ENCODE results near the gene SCYGR2. TPM values are rescaled to one million over a fixed set of nuclear protein-coding genes. Genes with fewer than 3 reads are reported as not detected.

The SCYGR2 gene
- total RNA-seq, 1 experiment from 2014 or later = not detected

- no peak overlapping the region for H2AK5ac ChIP-seq (ENCODE audit: insufficient read length, low read length)
- no peaks in the 10 kb centered on the region for H3K9me3 ChIP-seq (ENCODE audit: control insufficient read depth, low read depth, low read length)
- H3K56ac ChIP-seq (ENCODE audit: insufficient read length, low read depth, low read length) = no peak overlapping the region
- H3K27ac Mint-ChIP-seq = no peak overlapping the region
- H4K5ac ChIP-seq (ENCODE audit: insufficient read length, low read depth, low read length) = no peak overlapping the region
- no peak overlapping the region for H3K18ac ChIP-seq (ENCODE audit: insufficient read length, low read depth, low read length)
- DNase-seq = no peak
- H3K27ac ChIP-seq (ENCODE audit: insufficient read length, low read depth, low read length) = no peak overlapping the region
- H3K14ac ChIP-seq (ENCODE audit: insufficient read depth, low read length) = no peak overlapping the region
- no peaks in the 10 kb centered on the region for H3K27me3 ChIP-seq (ENCODE audit: insufficient read depth, low read length)
- peaks cover 4 to 5% of the 10 kb centered on the region in 2 experiments; a peak in 3 of 4 replicates for H3K4me1 Mint-ChIP-seq
- H3K79me1 ChIP-seq (ENCODE audit: insufficient read depth, low read depth, low read length, poor library complexity, severe bottlenecking) = no peaks in the 10 kb centered on the region
- H4K91ac ChIP-seq (ENCODE audit: insufficient read length, low read depth, low read length) = no peak overlapping the region
- H3K4me2 ChIP-seq (ENCODE audit: insufficient read depth, insufficient read length, low read length) = no peak overlapping the region
- H3K9ac ChIP-seq (ENCODE audit: extremely low read depth, insufficient read length, low read length) = no peak overlapping the region
- H3K4ac ChIP-seq (ENCODE audit: low read depth, low read length) = no peak overlapping the region
- TF ChIP-seq CTCF (conservative IDR thresholded peaks at IDR 0.05) = no peak
- H2BK12ac ChIP-seq (ENCODE audit: insufficient read length, low read depth, low read length) = no peak overlapping the region
- no peak overlapping the region for H4K8ac ChIP-seq (replicated peaks; ENCODE audit: insufficient read length, low read depth, low read length)
- no peaks in the 10 kb centered on the region for H4K20me1 ChIP-seq (ENCODE audit: control insufficient read depth, insufficient read depth, insufficient read length)
- H3K4me1 ChIP-seq (ENCODE audit: insufficient read depth, low read length) = no peaks in the 10 kb centered on the region
- H3K23me2 ChIP-seq (ENCODE audit: insufficient read length, low read depth, low read length, poor library complexity, severe bottlenecking) = no peaks in the 10 kb centered on the region
- H3K9me3 Mint-ChIP-seq = no peaks in the 10 kb centered on the region
- no peak overlapping the region for H2AFZ ChIP-seq (ENCODE audit: low read length)
- no peaks in the 10 kb centered on the region for H3K79me2 ChIP-seq (ENCODE audit: insufficient read depth, low read length)
- H2BK15ac ChIP-seq (ENCODE audit: low read depth, low read length) = no peak overlapping the region
- H2BK5ac ChIP-seq (ENCODE audit: insufficient read length, low read length) = no peak overlapping the region
- H3K4me3 Mint-ChIP-seq = no peak overlapping the region
- H3K23ac ChIP-seq (ENCODE audit: insufficient read length, low read depth, low read length) = no peak overlapping the region
- H2BK20ac ChIP-seq (ENCODE audit: low read depth, low read length, poor library complexity, severe bottlenecking) = no peak overlapping the region
- no peak overlapping the region for H3T11ph ChIP-seq (ENCODE audit: low read length)
- no CpG with 5 or more reads among the region's 3 CpGs for WGBS (ENCODE audit: extremely low coverage, insufficient read length, low lambda C conversion rate)
- H3K36me3 Mint-ChIP-seq (ENCODE audit: insufficient read depth in 1 of 3, low read depth in 3 of 3) = no peaks in the 10 kb centered on the region; a peak in 1 of 7 replicates
- H2BK120ac ChIP-seq (ENCODE audit: low read depth, low read length, poor library complexity, severe bottlenecking) = no peak overlapping the region
- no peaks in the 10 kb centered on the region; the same call in 1 of the 2 replicates for H3K27me3 Mint-ChIP-seq (ENCODE audit: low read depth)
These were observed 3.7 kb downstream of the SCYGR2 start for GRCh38 chr2:227602358-227602757.

Measured in H9 (cell line).